Endothelial cell (in vitro differentiated cells): ENCODE measurements around the gene KDM4C. TPM values are rescaled to one million over a fixed set of nuclear protein-coding genes. Genes with fewer than 3 reads are reported as not detected.
"Not testable (repeated sequence)": the region's sequence is repeated elsewhere in the genome, so short reads cannot be mapped to it uniquely, and the experiment has no call there.

Experiments used
- DNase-seq: peaks from one replicate; pipeline ENCODE4 v3.0.0; 2021; ENCODE audit warnings: low spot score
- H3K27ac Mint-ChIP-seq: one replicate; pipeline ENCODE4 v1.8.0; 2021; ENCODE audit warnings: mixed read lengths, inconsistent platforms; ENCODE audit not compliant: unreplicated experiment
- H3K27me3 Mint-ChIP-seq: one replicate; pipeline ENCODE4 v1.8.0; 2021; ENCODE audit warnings: mild to moderate bottlenecking, moderate library complexity, mixed read lengths, inconsistent platforms; ENCODE audit not compliant: unreplicated experiment
- H3K36me3 Mint-ChIP-seq: one replicate; pipeline ENCODE4 v1.8.0; 2021; ENCODE audit warnings: mild to moderate bottlenecking, low read depth, mixed read lengths, inconsistent platforms; ENCODE audit not compliant: unreplicated experiment
- H3K4me1 Mint-ChIP-seq: one replicate; pipeline ENCODE4 v1.8.0; 2021; ENCODE audit warnings: mild to moderate bottlenecking, mixed read lengths, inconsistent platforms; ENCODE audit not compliant: unreplicated experiment
- H3K4me3 Mint-ChIP-seq: one replicate; pipeline ENCODE4 v1.8.0; 2021; ENCODE audit warnings: mild to moderate bottlenecking, mixed read lengths, inconsistent platforms; ENCODE audit not compliant: unreplicated experiment
- H3K9me3 Mint-ChIP-seq: one replicate; pipeline ENCODE4 v1.8.0; 2021; ENCODE audit warnings: mixed read lengths, inconsistent platforms; ENCODE audit not compliant: unreplicated experiment
- total RNA-seq: library from RNA; stranded (reverse); fragmentation: NEBNext Ultra II Directional; extraction: Animal tissue kit (Norgen Biotek cat#: 25700); gene quantifications from one replicate; pipeline ENCODE4 v1.2.1, GENCODE V29; 2021; ENCODE audit not compliant: unreplicated experiment
- TF ChIP-seq, protein P1 (sequence below): fragments of 200-600 bp; sonication (generic); IDR thresholded peaks from one replicate; pipeline ENCODE4 v1.5.0; 2021; ENCODE audit warnings: antibody characterized with exemption; ENCODE audit not compliant: unreplicated experiment

The KDM4C gene
- total RNA-seq, 1 donor from 2014 or later: 21.0 TPM

DNA sequence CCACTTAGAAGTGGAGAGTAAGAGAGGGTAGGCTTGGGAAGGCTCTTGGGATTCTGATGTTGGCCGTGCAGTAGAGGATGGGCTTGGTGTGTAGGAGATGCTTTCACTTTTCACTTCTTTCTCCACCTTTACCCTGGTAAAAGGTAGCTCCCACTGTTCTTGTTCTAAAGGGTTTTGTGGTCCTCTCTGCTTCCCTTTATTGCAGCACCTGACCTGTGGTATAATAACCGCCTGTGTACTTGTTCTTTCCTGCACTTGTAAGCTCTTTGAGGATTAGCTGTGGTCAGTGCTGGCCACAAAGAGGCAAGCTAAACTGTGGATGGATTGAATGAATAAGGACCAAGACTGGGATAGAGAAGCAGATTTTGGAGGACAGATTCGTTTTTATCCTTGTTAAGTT is 25.2 kb downstream of the KDM4C start:
- Mint-ChIP-seq H3K4me3 (no peak overlapping the region), H3K36me3 (no peaks in the 10 kb centered on the region), H3K27ac (no peak overlapping the region), H3K4me1 (peaks cover 6% of the 10 kb centered on the region), H3K9me3 (no peaks in the 10 kb centered on the region), H3K27me3 (peaks cover 3% of the 10 kb centered on the region)
- TF ChIP-seq, protein P1, sequence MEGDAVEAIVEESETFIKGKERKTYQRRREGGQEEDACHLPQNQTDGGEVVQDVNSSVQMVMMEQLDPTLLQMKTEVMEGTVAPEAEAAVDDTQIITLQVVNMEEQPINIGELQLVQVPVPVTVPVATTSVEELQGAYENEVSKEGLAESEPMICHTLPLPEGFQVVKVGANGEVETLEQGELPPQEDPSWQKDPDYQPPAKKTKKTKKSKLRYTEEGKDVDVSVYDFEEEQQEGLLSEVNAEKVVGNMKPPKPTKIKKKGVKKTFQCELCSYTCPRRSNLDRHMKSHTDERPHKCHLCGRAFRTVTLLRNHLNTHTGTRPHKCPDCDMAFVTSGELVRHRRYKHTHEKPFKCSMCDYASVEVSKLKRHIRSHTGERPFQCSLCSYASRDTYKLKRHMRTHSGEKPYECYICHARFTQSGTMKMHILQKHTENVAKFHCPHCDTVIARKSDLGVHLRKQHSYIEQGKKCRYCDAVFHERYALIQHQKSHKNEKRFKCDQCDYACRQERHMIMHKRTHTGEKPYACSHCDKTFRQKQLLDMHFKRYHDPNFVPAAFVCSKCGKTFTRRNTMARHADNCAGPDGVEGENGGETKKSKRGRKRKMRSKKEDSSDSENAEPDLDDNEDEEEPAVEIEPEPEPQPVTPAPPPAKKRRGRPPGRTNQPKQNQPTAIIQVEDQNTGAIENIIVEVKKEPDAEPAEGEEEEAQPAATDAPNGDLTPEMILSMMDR: no peak
- DNase-seq: no peak

DNA sequence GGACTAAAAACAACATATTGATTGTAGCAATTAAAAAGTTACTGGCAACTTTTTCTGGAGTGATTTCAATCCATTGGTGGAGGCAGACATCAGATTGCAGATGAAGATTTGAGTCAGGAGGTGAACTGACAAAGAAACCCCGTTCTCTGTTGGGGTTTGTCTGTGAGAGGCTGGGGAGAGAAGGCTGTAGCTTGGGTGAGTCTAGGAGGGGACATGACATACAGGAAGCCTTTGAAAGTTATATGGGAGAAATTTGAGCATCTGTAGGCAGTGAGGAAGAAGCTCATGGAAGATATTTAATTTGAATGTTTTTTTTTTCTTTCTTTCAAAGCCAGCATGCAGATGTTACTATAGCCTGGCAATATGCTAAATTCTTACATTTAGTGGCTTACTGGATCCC is 26.0 kb downstream of the KDM4C start:
- DNase-seq: no peak
- Mint-ChIP-seq H3K27me3 (peaks cover 5% of the 10 kb centered on the region), H3K4me3 (no peak overlapping the region), H3K4me1 (peaks cover 14% of the 10 kb centered on the region), H3K9me3 (no peaks in the 10 kb centered on the region), H3K36me3 (no peaks in the 10 kb centered on the region), H3K27ac (no peak overlapping the region)
- TF ChIP-seq, protein P1: no peak

DNA sequence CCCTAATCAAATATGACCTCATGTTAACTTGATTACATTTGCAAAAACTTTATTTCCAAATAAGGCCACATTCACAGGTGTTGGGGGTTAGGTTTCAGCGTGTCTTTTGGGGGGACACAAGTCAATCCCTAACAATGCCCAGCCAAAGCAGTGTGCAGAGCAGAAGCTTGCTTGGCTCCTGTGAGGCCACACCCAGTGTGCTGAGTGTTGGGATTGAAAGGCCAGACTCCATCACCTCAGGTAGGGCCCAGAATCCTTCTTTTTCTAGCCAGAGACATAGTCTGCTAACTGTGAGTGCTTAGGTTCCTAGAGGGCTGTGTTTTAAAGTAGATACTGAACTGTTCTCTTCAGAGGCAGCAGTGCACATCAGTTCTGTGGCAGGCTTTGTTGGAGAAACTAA is 27.9 kb downstream of the KDM4C start:
- DNase-seq: no peak
- H3K27ac Mint-ChIP-seq: no peak overlapping the region
- H3K9me3 Mint-ChIP-seq: no peaks in the 10 kb centered on the region
- H3K4me1 Mint-ChIP-seq: peaks cover 14% of the 10 kb centered on the region
- no peak overlapping the region for H3K4me3 Mint-ChIP-seq
- no peaks in the 10 kb centered on the region for H3K36me3 Mint-ChIP-seq
- TF ChIP-seq, protein P1: no peak
- peaks cover 5% of the 10 kb centered on the region for H3K27me3 Mint-ChIP-seq

DNA sequence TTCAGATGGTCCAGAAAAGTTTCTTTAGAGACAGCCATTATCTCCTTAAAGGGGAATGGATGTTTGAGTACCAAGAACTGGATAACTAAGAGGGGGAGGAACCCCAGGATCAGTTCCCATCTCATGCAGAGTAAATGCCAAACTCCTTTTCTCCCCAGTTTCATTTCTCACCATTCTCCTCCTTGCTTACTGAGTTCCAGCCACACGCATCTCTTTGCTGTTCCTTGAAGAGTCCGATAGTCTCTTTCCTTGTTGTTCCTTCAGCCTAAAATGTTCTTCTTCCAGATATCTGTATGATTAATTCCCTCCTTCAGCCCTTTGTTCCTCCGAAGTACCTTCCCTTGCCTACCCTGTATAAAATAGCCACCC is 30.0 kb downstream of the KDM4C start:
- Mint-ChIP-seq H3K4me3 (peak overlapping the region; percentile 8), H3K4me1 (peaks cover 14% of the 10 kb centered on the region), H3K9me3 (no peaks in the 10 kb centered on the region)

DNA sequence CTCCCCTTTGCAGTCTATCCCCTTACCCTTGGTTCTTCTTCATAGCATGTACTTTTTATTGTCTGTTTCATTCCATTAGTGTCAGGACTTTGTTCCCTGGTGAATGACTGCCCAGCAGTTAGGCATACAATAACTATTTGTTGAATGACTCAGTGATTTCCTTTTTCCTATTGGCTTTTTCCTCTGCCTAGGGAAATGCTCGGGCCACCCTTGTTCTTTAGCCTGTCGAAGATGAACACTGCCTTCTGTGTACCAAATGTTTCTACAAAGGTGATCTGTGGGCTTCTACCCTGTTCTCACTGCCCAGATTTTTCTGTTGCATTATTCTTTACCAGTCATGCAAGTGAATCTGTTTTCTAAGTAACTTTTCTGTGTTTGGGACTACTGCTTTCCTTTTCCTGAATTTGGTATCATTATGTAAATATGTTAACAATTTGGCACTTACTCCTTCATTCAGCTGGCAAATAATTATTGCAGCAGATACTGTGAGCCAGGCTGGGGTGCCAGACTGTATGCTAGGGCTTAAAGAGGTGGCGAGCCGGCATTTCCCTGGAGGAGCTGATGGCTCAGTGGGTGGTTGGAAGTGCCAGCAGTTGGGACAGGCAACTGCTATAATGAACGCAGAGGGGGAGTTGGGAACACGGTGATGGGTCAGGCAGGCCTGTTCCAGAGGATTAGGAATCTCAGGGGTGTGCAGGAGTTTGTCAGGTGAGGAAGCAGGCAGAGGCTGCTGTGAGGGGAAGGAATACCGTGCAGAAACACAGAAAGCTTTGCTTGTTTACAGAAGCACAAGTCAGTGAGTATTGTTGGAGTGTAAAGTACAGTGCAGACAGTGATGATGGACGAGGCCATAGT is 30.6 kb downstream of the KDM4C start:
- Mint-ChIP-seq H3K27ac (peak overlapping the region; percentile 96), H3K36me3 (no peaks in the 10 kb centered on the region), H3K4me1 (peaks cover 14% of the 10 kb centered on the region), H3K9me3 (no peaks in the 10 kb centered on the region), H3K27me3 (peaks cover 3% of the 10 kb centered on the region), H3K4me3 (peak overlapping the region; percentile 8)
- DNase-seq: peak; percentile 14
- TF ChIP-seq, protein P1: no peak

More for the DNA sequence above, 30.0 kb downstream of the KDM4C start:
- Mint-ChIP-seq H3K36me3 (no peaks in the 10 kb centered on the region), H3K27me3 (peaks cover 3% of the 10 kb centered on the region), H3K27ac (peak overlapping the region; percentile 96)
- DNase-seq: no peak
- TF ChIP-seq, protein P1: no peak

DNA sequence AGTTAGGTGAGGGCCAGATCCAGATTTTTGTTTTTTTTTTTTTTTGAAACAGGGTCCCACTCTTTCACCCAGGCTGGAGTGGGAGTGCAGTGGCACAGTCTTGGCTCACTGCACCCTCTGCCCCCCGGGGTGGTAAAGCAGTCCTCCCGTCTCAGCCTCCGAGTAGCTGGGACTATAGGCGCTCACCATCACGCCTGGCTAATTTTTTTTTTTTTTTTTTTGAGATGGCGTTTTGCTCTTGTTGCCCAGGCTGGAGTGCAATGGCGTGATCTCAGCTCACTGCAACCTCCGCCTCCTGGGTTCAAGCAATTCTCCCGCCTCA is 31.2 kb downstream of the KDM4C start:
- DNase-seq, H3K9me3 Mint-ChIP-seq, H3K27ac Mint-ChIP-seq, H3K36me3 Mint-ChIP-seq, H3K4me3 Mint-ChIP-seq, H3K27me3 Mint-ChIP-seq: not testable (repeated sequence)
- H3K4me1 Mint-ChIP-seq: peaks cover 14% of the 10 kb centered on the region
